ENCODE results near the gene GCLM.

- TF ChIP-seq CTCF (IDR thresholded peaks at IDR 0.05): no peak
- TF ChIP-seq ELF4 (CRISPR knock-in tag; IDR thresholded peaks at IDR 0.05; ENCODE audit: low read depth): no peak
- no peak for TF ChIP-seq SP1 (CRISPR knock-in tag; conservative IDR thresholded peaks at IDR 0.05)
- TF ChIP-seq HMGA2 (CRISPR knock-in tag; IDR thresholded peaks at IDR 0.05): no peak
These were observed 60.8 kb downstream of the GCLM start for GRCh38 chr1:93848350-93848883.
